Sigmoid colon (tissue), 7 donors: Measurements from ENCODE around the gene MARCHF11. TPM values are rescaled to one million over a fixed set of nuclear protein-coding genes. Genes with fewer than 3 reads are reported as not detected.

Source experiments
- DNase-seq: peaks from one replicate; pipeline ENCODE4 v3.0.0-alpha.2; 2019
- H3K27ac ChIP-seq, 4 donors: fragments of 200-600 bp; sonication (generic); one replicate each; pipeline ENCODE4 v1.5.1; 2016 to 2019; ENCODE audit warnings: mild to moderate bottlenecking in 1 of 4
- H3K27me3 ChIP-seq, 3 donors: fragments of 200-600 bp; sonication (generic); one replicate each; pipeline ENCODE4 v1.5.1; 2019; ENCODE audit warnings: mild to moderate bottlenecking in 1 of 3
- H3K36me3 ChIP-seq, 4 donors: fragments of 200-600 bp; sonication (generic); one replicate each; pipeline ENCODE4 v1.5.1; 2016 to 2019
- H3K4me1 ChIP-seq, 4 donors: fragments of 200-600 bp; sonication (generic); one replicate each; pipeline ENCODE4 v1.5.1; 2017 to 2019
- H3K4me3 ChIP-seq, 4 donors: fragments of 200-600 bp; sonication (generic); one replicate each; pipeline ENCODE4 v1.5.1; 2017 to 2019; ENCODE audit warnings: mild to moderate bottlenecking in 2 of 4, moderate library complexity in 1 of 4
- H3K9me3 ChIP-seq, 4 donors: fragments of 200-600 bp in 3 of 4; sonication (generic) in 3 of 4; one replicate each; pipeline versions ENCODE4 v1.5.1 to v1.6.1; 2013 to 2019
- CTCF ChIP-seq, 4 experiments: fragments of 450-650 bp in 3 of 4; fragments of 200-600 bp in 1 of 4; IDR thresholded peaks; one replicate each; pipeline ENCODE4 v1.5.1; 2016 to 2019; ENCODE audit warnings: antibody characterized with exemption in 4 of 4, mild to moderate bottlenecking in 3 of 4, moderate library complexity in 2 of 4
- EP300 ChIP-seq, 4 donors: sonication (generic); formaldehyde crosslinking; IDR thresholded peaks; one replicate each; pipeline ENCODE4 v1.6.1; 2017; ENCODE audit warnings: antibody characterized with exemption in 4 of 4
- POLR2A ChIP-seq, 2 donors: fragments of 450-650 bp; IDR thresholded peaks; one replicate each; pipeline ENCODE4 v1.6.1; 2016; ENCODE audit warnings: antibody characterized with exemption in 2 of 2, mild to moderate bottlenecking in 2 of 2, moderate library complexity in 2 of 2
- POLR2AphosphoS5 ChIP-seq, 4 donors: sonication (generic); formaldehyde crosslinking; IDR thresholded peaks; one replicate each; pipeline ENCODE4 v1.6.1; 2017; ENCODE audit warnings: antibody characterized with exemption in 4 of 4
- WGBS, 2 donors: extraction: QIAGEN DNeasy Blood & Tissue Kit; methylation state at CpG; one replicate each; pipeline ENCODE4 v1.1.7; 2013; 5-methylcytosine and 5-hydroxymethylcytosine counted together
- intact Hi-C: fragments of 100-400 bp; cut with DNase I; formaldehyde crosslinking; loops from one replicate; pipeline ENCODE4 v1.15.1; 2023
- polyA plus RNA-seq, 3 donors: library from polyadenylated mRNA; stranded (reverse); fragments of 200-250 nt; gene quantifications; one replicate each; pipeline ENCODE4 v1.2.3, GENCODE V29; 2013
- total RNA-seq, 4 donors: library from RNA; depleted of rRNA; stranded (reverse); fragments of >200 nt; gene quantifications; one replicate each; pipeline ENCODE4 v1.1.0, GENCODE V29; 2016
- donor health status: healthy with polysubstance abuse.
- donor health status: Bipolar disorder and iron deficiency.
- donor health status: healthy.

Gene MARCHF11
- total and polyA plus RNA-seq, 7 donors, result not detected

DNA sequence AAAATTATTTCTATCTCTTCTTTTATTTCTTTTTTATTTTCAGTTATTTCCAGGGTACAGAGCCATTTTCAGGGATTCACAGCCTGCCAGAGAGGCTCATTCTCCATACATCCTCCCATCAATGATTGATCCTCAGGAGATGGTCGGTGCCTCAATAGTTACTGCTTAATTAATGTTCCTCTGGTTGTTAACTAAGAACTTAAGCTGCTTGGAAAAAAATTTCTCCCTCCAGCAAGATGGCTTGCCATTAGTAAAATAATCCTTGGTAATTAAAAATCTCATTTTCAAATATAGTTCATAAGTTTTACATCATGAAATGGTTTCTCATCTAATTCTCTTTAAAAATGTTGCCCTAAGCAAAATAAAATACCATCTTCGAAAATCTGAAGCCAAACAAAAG lies 20.0 kb downstream of the MARCHF11 start:
- Histone ChIP-seq H3K27me3 (peaks cover 0 to 5% (median 0%) of the 10 kb centered on the region in 3 donors), H3K4me3 (no peak overlapping the region), H3K27ac (no peak overlapping the region), H3K36me3 (no peaks in the 10 kb centered on the region), H3K4me1 (no peaks in the 10 kb centered on the region), H3K9me3 (no peaks in the 10 kb centered on the region)
- no peak for TF ChIP-seq EP300 (IDR thresholded peaks at IDR 0.05)
- no peak for TF ChIP-seq POLR2AphosphoS5 (IDR thresholded peaks at IDR 0.05)
- intact Hi-C loops, result loop anchor here (5.0 kb wide), 1 partner anchor 298 kb away; no protein-coding TSS in a partner anchor
- DNase-seq, result no peak
- 68 to 81% methylated on average over 2 of the region's 2 CpGs for WGBS, 2 donors

DNA sequence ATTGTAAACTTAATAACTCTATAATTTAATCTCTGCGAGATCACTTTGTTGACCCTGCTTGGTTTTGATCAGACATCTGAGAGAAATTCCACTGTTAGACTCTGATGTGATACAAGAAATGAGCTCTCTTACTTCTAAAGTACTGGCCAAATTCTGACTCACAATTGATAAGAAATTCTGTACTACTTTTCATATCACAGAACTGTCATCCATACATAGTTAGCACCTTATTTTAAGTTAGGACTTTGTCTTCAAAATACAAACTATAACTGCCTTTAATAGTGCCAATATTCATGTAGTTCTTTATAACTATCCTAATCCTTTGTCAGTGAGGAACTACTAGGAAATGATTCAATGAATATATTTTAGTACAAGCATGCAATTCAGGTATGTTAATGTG lies 23.4 kb downstream of the MARCHF11 start:
- Histone ChIP-seq H3K27ac (no peak overlapping the region), H3K9me3 (peaks cover 0 to 3% (median 0%) of the 10 kb centered on the region in 4 donors), H3K36me3 (no peaks in the 10 kb centered on the region), H3K27me3 (no peaks in the 10 kb centered on the region), H3K4me1 (no peaks in the 10 kb centered on the region), H3K4me3 (no peak overlapping the region)
- intact Hi-C loops, result no loop called here
- WGBS, 2 donors, result 45 to 88% methylated on average over 1 of the region's 1 CpG
- no peak for TF ChIP-seq POLR2AphosphoS5 (IDR thresholded peaks at IDR 0.05)
- no peak for TF ChIP-seq POLR2A (IDR thresholded peaks at IDR 0.05)
- TF ChIP-seq CTCF (IDR thresholded peaks at IDR 0.05), result no peak
- no peak for TF ChIP-seq EP300 (IDR thresholded peaks at IDR 0.05)
- DNase-seq, result no peak

DNA sequence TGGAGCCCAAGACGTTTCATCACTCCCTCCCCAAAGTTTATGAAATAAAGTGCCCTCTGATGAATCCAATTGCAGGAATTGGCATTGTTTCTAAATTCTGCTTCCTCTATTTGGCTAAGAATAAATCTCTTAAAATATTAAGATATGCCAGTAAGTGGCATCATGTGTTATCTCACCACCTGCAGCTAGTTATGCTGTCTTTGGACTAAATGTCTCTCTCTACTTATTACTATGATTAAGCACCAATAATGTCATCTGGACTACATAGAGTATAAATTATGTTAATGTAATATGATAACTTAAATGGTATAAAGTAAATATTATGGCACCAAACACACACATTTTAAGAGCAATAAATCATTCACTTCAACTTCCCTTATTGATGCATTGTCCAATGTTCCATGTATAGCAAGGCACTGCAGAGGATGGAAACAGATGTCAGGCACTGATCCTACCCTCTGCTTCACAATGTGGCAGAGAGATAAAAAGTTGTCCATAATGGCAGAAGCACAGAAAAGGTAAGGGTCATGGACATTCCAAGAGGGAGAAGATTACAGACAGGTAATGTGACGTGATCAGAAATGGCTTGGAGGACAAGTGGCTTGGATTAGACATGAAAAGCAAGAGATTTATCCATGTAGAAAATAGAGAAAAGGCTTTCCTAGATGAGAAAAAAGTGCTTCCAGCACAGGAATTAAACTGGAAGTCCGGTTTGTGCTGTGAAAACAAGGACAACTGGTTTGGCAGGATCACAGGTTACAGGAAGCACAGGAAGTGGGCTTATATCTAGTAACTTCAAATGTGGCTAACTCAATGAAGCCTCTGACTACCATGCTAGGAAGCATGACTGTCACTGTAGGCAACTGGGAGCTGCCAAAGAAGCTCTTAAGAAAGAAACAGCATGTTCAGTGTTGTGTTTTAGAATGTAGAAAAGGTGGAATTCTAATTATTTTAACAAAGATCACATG lies 26.7 kb downstream of the MARCHF11 start:
- H3K4me1 ChIP-seq, result no peaks in the 10 kb centered on the region

DNA sequence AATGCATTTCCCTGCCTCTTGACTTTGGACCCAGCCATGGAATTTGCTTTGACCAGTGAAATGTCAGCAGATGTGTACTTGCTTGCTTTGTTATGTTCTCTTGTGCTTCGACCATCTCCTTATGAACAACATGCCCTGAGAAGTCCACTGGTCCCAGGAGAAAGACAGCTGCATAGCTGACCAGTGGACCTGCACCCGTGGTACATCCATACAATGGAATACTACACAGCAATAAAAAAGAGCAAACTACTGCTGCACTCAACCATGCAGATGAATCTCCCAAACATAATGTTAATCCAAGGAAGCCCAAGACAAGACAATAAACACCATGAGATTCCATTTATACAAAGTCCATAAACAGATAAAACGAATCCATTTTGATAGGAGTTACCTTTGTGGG lies 30.0 kb downstream of the MARCHF11 start:
- no peak for DNase-seq
- Histone ChIP-seq H3K27ac (no peak overlapping the region), H3K4me1 (no peaks in the 10 kb centered on the region), H3K36me3 (no peaks in the 10 kb centered on the region), H3K9me3 (peaks cover 0 to 7% (median 0%) of the 10 kb centered on the region in 4 donors), H3K27me3 (no peaks in the 10 kb centered on the region), H3K4me3 (no peak overlapping the region)
- no peak for TF ChIP-seq CTCF (IDR thresholded peaks at IDR 0.05)
- no peak for TF ChIP-seq EP300 (IDR thresholded peaks at IDR 0.05)
- TF ChIP-seq POLR2AphosphoS5 (IDR thresholded peaks at IDR 0.05), result no peak
- TF ChIP-seq POLR2A (IDR thresholded peaks at IDR 0.05), result no peak
- WGBS, 2 donors, result 68 to 73% methylated on average over 3 of the region's 3 CpGs
- intact Hi-C loops, result no loop called here

More for the DNA sequence above, 26.7 kb downstream of the MARCHF11 start:
- no peak for DNase-seq
- Histone ChIP-seq H3K36me3 (no peaks in the 10 kb centered on the region), H3K9me3 (peaks cover 0 to 7% (median 0%) of the 10 kb centered on the region in 4 donors), H3K27me3 (no peaks in the 10 kb centered on the region), H3K4me3 (no peak overlapping the region), H3K27ac (no peak overlapping the region)
- WGBS, 2 donors, result 35 to 50% methylated on average over 3 of the region's 3 CpGs
- intact Hi-C loops, result no loop called here
- TF ChIP-seq POLR2A (IDR thresholded peaks at IDR 0.05), result no peak
- no peak for TF ChIP-seq CTCF (IDR thresholded peaks at IDR 0.05)
- no peak for TF ChIP-seq POLR2AphosphoS5 (IDR thresholded peaks at IDR 0.05)
- no peak for TF ChIP-seq EP300 (IDR thresholded peaks at IDR 0.05)

DNA sequence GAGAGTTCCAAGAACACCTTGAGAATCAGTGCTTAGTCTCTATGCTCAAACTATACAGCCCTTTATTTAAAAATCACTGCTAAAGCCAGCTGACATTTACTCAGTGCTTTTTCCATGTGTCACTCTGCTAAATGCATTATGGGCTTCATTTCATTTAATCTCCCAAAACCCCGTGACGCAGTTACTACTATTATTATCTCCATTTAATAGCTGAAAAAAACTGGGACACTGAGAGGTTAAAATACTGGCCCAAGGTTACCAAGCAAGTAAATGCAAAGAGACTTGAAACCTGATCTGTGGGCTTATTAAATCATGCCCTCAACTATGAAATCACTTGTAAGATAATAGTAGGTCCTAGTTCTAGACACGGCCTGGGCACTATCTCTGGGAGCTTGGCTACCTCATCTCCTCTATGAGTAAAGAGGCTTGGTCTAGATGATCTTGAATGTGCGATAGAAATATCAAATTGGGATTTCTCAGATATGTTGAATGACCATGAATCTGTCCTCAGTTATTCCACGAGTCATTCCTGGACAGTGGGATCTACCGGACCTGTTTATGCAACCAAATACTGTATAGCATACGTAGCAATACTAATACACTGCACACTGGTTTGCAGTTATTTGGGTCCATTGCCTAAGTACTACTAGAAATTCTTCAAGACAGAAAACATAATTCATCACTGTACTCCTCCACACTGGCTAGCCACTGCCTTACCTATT lies 32.3 kb downstream of the MARCHF11 start:
- Histone ChIP-seq H3K27me3 (no peaks in the 10 kb centered on the region), H3K36me3 (no peaks in the 10 kb centered on the region), H3K4me3 (no peak overlapping the region), H3K4me1 (no peaks in the 10 kb centered on the region), H3K9me3 (peaks cover 0 to 4% (median 0%) of the 10 kb centered on the region in 4 donors), H3K27ac (no peak overlapping the region)
- DNase-seq, result no peak
- no peak for TF ChIP-seq EP300 (IDR thresholded peaks at IDR 0.05)
- no peak for TF ChIP-seq POLR2AphosphoS5 (IDR thresholded peaks at IDR 0.05)
- TF ChIP-seq POLR2A (IDR thresholded peaks at IDR 0.05), result no peak
- no peak for TF ChIP-seq CTCF (IDR thresholded peaks at IDR 0.05)
- 71 to 79% methylated on average over 7 of the region's 7 CpGs for WGBS, 2 donors
- intact Hi-C loops, result no loop called here
